Common myeloid progenitor, CD34-positive (primary cell): ENCODE results near the gene PLXNB2.

Source experiments
- CTCF ChIA-PET: fragments of 350-600 bp; sonication (Branson Sonifier 250); formaldehyde crosslinking; loops from one replicate; lab custom pipeline; 2021; ENCODE audit warnings: antibody characterized with exemption; lab: Charles Lee
- POLR2A ChIA-PET: fragments of 350-600 bp; sonication (Branson Sonifier 250); formaldehyde crosslinking; loops from one replicate; lab custom pipeline; 2021; ENCODE audit warnings: antibody characterized with exemption; lab: Charles Lee
- DNase-seq, 3 donors: peaks; one replicate each; pipeline versions ENCODE4 v3.0.0 to v3.0.0-alpha.2; 2013
- H3K27ac ChIP-seq, 2 experiments: 1 replicate in 1 of 2; 2 replicates in 1 of 2; pipeline ENCODE4 v1.7.0; 2013; ENCODE audit warnings: inconsistent platforms in 2 of 2, low read length in 2 of 2, mild to moderate bottlenecking in 2 of 2, low read depth in 1 of 2, moderate library complexity in 1 of 2; ENCODE audit not compliant: severe bottlenecking in 2 of 2, insufficient read depth in 1 of 2, poor library complexity in 1 of 2
- H3K27me3 ChIP-seq, 5 experiments: replicated peaks in 2 of 5; 1 replicate in 3 of 5; 2 replicates in 2 of 5; pipeline versions ENCODE4 v1.6.1 to v1.7.0; 2013; ENCODE audit warnings: low read length in 4 of 5, mild to moderate bottlenecking in 2 of 5, moderate library complexity in 2 of 5, inconsistent platforms in 1 of 5; ENCODE audit not compliant: insufficient read depth in 5 of 5, control insufficient read depth in 4 of 5
- H3K36me3 ChIP-seq, 4 experiments: 1 replicate in 2 of 4; 2 replicates in 2 of 4; pipeline versions ENCODE4 v1.6.1 to v1.7.0; 2013; ENCODE audit warnings: low read length in 3 of 4, control low read depth in 1 of 4, mild to moderate bottlenecking in 1 of 4; ENCODE audit not compliant: control insufficient read depth in 4 of 4, insufficient read depth in 4 of 4
- H3K4me1 ChIP-seq, 4 experiments: 1 replicate in 3 of 4; 2 replicates in 1 of 4; pipeline versions ENCODE4 v1.6.1 to v1.7.1; 2013; ENCODE audit warnings: low read length in 3 of 4, mild to moderate bottlenecking in 3 of 4, control low read depth in 1 of 4, inconsistent platforms in 1 of 4, moderate library complexity in 1 of 4; ENCODE audit not compliant: control insufficient read depth in 4 of 4, insufficient read depth in 4 of 4; ENCODE audit errors: control extremely low read depth in 1 of 4
- H3K4me3 ChIP-seq, 7 experiments: 1 replicate in 4 of 7; 2 replicates in 3 of 7; pipeline versions ENCODE4 v1.5.1 to v1.7.0; 2013; ENCODE audit warnings: mild to moderate bottlenecking in 7 of 7, low read length in 6 of 7, moderate library complexity in 6 of 7, inconsistent platforms in 2 of 7, low read depth in 2 of 7, control low read depth in 1 of 7; ENCODE audit not compliant: insufficient read depth in 4 of 7, control insufficient read depth in 1 of 7; ENCODE audit errors: extremely low read depth in 1 of 7
- H3K9me3 ChIP-seq, 5 experiments: 1 replicate in 4 of 5; 2 replicates in 1 of 5; pipeline versions ENCODE4 v1.6.1 to v1.7.1; 2013; ENCODE audit warnings: low read length in 4 of 5, mild to moderate bottlenecking in 2 of 5, inconsistent platforms in 1 of 5, low read depth in 1 of 5, moderate library complexity in 1 of 5; ENCODE audit not compliant: control insufficient read depth in 4 of 5, insufficient read depth in 2 of 5; ENCODE audit errors: control extremely low read depth in 1 of 5
- WGBS: methylation state at CpG from one replicate; pipeline ENCODE4 v1.1.5; 2013; ENCODE audit not compliant: insufficient coverage; 5-methylcytosine and 5-hydroxymethylcytosine counted together

PLXNB2 gene

DNA sequence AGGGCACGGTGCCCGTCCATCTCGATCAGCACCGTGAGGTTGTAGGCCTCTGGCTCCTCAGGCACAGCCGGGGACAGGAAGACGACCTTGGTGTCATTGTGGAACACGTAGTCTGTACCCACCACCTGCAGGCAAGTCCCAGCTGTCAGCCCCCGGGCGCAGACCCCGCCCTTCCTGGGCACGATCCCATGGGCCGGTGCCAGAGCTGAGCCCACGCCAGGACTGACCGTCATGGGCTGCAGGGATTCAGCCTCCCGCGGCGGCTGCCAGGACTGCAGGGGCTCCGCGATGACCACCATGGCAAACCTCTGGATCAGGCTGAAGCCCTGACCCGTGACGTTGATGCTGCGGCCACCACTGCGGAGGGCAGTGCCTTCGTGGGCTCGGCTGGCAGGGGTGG lies 25.5 kb downstream of the PLXNB2 start:
- H3K27ac ChIP-seq: no peak overlapping the region
- H3K27me3 ChIP-seq: no peaks in the 10 kb centered on the region
- ChIA-PET CTCF (interaction anchor here (0.9 to 1.9 kb wide), 4 partner anchors 12 to 59 kb away, joined by 3 to 7 read pairs (median 5); no protein-coding TSS in a partner anchor), POLR2A (no interaction called here)
- no peak for DNase-seq
- no peaks in the 10 kb centered on the region for H3K9me3 ChIP-seq
- no peaks in the 10 kb centered on the region for H3K4me1 ChIP-seq
- 97% methylated on average over 25 of the region's 25 CpGs for WGBS
- H3K36me3 ChIP-seq: peaks cover 7 to 90% (median 54%) of the 10 kb centered on the region in 4 experiments
- no peak overlapping the region for H3K4me3 ChIP-seq

DNA sequence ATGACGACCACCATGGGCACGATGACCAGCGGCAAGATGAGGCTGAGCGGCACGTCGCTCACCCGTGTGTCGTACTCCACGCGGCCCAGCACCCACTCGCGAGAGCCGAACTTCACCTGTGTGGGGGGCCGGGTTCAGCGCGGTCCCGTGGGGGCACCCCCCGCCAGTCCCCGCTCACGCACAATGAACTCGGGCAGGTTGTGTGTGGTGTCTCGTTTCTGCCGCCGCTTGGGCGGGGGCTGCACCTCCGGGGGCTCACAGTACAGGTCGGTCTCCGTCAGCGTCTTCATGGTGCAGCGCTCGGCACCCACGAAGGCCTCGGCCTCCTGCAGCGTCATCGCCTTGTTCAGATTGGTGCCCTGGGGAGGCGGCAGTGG lies 26.1 kb downstream of the PLXNB2 start:
- H3K27me3 ChIP-seq: no peaks in the 10 kb centered on the region
- peaks cover 0 to under 1% (median 0%) of the 10 kb centered on the region in 5 experiments for H3K9me3 ChIP-seq
- ChIA-PET POLR2A (no interaction called here), CTCF (interaction anchor here (0.9 to 1.9 kb wide), 3 partner anchors 21 to 60 kb away, joined by 3 to 7 read pairs (median 3); no protein-coding TSS in a partner anchor)
- H3K36me3 ChIP-seq: peaks cover 5 to 90% (median 53%) of the 10 kb centered on the region in 4 experiments
- no peak overlapping the region for H3K4me3 ChIP-seq
- no peak for DNase-seq
- WGBS: 98% methylated on average over 35 of the region's 36 CpGs
- H3K4me1 ChIP-seq: no peaks in the 10 kb centered on the region
- no peak overlapping the region for H3K27ac ChIP-seq

DNA sequence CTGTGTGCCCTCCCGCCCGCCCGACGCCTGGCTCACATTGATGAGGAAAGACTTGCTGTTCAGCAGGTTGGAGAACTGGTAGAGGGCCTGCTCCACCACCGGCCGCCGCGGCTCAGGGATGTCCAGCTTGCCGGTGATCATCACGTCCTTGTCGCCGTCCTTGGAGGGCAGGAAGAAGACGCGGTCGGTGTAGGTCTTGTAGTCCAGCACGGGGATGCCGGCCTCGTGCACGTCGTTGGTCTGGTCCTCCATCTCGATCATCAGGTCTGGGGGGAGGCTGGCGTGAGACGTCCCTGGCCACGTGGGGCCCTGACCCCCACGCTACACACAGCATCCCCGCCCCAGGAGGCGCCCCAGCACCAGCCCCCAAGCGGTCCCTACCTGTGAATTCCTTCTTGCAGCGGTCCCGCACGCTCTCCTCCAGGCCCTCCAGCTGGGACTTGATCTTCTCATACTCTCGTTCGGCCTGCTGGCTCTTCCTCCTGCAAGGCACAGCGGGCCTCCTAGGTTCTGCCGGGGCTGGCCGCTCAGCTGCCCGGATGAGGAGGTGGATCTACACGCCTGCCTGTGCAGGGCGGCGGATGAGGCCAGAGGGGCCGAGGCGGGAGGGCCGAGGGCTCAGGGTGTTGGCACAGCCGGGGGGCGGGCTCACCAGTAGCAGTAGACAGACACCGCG lies 26.6 kb downstream of the PLXNB2 start:
- DNase-seq: no peak
- POLR2A ChIA-PET: interaction anchor here (0.6 kb wide), 1 partner anchor 55 kb away, joined by 3 read pairs; no protein-coding TSS in a partner anchor
- H3K4me3 ChIP-seq: no peak overlapping the region
- H3K9me3 ChIP-seq: peaks cover 0 to 6% (median 0%) of the 10 kb centered on the region in 5 experiments
- no peaks in the 10 kb centered on the region for H3K4me1 ChIP-seq
- CTCF ChIA-PET: interaction anchor here (0.9 to 2.2 kb wide), 5 partner anchors 13 to 60 kb away, joined by 3 to 7 read pairs (median 3); no protein-coding TSS in a partner anchor
- H3K36me3 ChIP-seq: peaks cover 2 to 90% (median 52%) of the 10 kb centered on the region in 4 experiments
- WGBS: 99% methylated on average over 40 of the region's 47 CpGs
- H3K27me3 ChIP-seq: no peaks in the 10 kb centered on the region
- no peak overlapping the region for H3K27ac ChIP-seq

DNA sequence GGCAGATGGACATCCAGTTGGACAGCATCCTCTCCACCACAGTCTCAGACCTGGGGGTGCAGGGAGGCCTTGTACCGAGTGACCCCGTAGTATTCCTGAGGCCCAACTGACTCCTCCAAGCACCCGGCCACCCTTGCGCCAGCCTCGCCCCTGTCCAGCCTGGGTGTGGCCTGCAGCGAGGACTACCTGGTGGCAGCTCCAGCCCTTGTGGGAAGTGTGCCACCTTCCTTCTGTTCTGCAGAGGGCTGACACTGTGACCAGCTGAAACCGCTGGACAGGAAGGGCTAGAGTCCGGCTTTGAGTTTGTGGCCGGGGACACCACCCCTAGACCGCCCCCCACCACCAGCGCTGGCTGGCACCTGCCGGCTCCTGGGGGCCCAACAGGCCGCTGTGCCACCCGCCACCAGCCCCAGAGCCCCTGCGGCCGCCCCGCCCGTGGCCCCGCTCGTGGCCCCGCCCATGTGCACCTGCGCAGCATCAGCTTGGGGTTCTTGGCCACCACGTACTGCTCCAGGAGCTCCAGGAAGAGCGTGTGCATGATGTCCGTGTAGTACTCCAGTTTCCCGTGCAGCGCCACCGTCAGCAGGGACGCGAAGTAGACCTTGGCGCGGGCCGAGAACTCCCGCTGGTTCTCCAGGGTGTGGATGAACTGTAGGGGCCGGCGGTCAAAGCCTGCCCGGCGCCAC lies 27.3 kb downstream of the PLXNB2 start:
- Histone ChIP-seq H3K27ac (no peak overlapping the region), H3K36me3 (peaks cover 0 to 93% (median 54%) of the 10 kb centered on the region in 4 experiments), H3K27me3 (no peaks in the 10 kb centered on the region), H3K4me1 (no peaks in the 10 kb centered on the region), H3K9me3 (peaks cover 0 to 7% (median 0%) of the 10 kb centered on the region in 5 experiments), H3K4me3 (no peak overlapping the region)
- no peak for DNase-seq
- CTCF ChIA-PET: interaction anchor here (0.9 to 2.2 kb wide), 5 partner anchors 10 to 43 kb away, joined by 3 to 6 read pairs (median 3); no protein-coding TSS in a partner anchor
- WGBS: 97% methylated on average over 35 of the region's 38 CpGs
- POLR2A ChIA-PET: interaction anchor here (0.6 kb wide), 1 partner anchor 55 kb away, joined by 3 read pairs; no protein-coding TSS in a partner anchor

DNA sequence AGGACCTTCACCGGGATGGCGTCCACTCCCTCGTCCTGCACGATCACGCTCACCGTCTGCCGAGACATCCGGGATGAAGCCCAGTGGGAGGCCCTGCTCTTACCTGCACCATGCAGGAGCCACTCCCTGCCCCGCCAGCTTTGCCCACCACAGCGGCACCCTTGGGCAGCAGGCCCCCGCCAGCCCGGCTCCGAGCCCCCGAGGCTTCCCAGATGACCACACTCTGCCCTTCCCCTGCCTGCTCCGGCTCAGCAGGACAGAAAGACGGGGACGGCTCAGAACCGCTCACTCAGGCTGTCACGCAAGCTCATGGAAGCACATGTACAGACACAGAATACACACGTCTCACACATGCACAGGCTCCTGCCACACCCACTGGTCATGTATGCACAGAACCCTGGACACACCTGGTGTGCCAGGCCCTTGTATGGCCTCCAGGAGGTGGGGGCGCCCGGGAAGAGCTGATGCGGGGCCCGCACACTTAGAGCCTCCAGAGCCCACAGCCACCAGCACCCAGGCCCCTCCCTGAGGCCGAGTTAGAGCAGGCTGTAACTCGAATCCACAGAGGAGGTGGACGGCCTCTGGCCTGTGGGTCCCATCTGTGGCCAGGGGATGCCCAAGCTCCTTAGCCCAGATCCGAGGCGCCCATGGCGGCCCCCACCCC lies 28.4 kb downstream of the PLXNB2 start:
- Histone ChIP-seq H3K27ac (no peak overlapping the region), H3K27me3 (no peaks in the 10 kb centered on the region), H3K4me1 (peaks cover 0 to 3% (median 0%) of the 10 kb centered on the region in 4 experiments), H3K36me3 (peaks cover 0 to 87% (median 54%) of the 10 kb centered on the region in 4 experiments), H3K9me3 (peaks cover 0 to 7% (median 0%) of the 10 kb centered on the region in 5 experiments), H3K4me3 (no peak overlapping the region)
- WGBS: 96% methylated on average over 28 of the region's 30 CpGs
- ChIA-PET POLR2A (no interaction called here), CTCF (interaction anchor here (0.6 to 2.2 kb wide), 9 partner anchors 9 to 49 kb away, joined by 3 to 6 read pairs (median 4); no protein-coding TSS in a partner anchor)
- DNase-seq: no peak

DNA sequence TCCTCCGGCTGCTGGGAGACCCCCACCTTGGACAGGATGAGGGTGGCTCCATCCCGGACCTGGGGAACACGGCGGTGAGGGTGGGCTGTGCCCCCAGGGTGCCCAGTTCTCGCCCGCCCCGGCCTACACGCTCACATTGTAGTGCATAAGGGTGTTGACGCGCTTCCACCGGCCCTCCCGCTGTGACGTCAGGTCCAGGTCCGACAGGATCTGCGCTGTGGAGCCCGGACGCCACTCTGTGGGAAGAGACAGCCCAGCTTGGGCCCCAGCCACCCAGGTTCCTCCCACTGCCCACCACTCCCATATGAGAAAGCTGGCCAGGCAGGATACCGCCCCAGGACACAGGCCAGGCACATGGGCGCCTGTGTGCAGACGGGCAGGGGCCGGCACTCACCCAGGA lies 29.0 kb downstream of the PLXNB2 start:
- 98% methylated on average over 16 of the region's 21 CpGs for WGBS

More for the DNA sequence above, 29.0 kb downstream of the PLXNB2 start:
- peaks cover 0 to 7% (median 0%) of the 10 kb centered on the region in 5 experiments for H3K9me3 ChIP-seq
- peaks cover 0 to 3% (median 0%) of the 10 kb centered on the region in 4 experiments for H3K4me1 ChIP-seq
- no peak for DNase-seq
- no peak overlapping the region for H3K27ac ChIP-seq
- POLR2A ChIA-PET: no interaction called here
- no peak overlapping the region for H3K4me3 ChIP-seq
- CTCF ChIA-PET: interaction anchor here (1.0 to 2.2 kb wide), 7 partner anchors 10 to 50 kb away, joined by 3 to 6 read pairs (median 4); no protein-coding TSS in a partner anchor
- peaks cover 0 to 82% (median 51%) of the 10 kb centered on the region in 4 experiments for H3K36me3 ChIP-seq
- H3K27me3 ChIP-seq: no peaks in the 10 kb centered on the region
